Progenitor cell of endocrine pancreas (in vitro differentiated cells): Measurements from ENCODE around the gene DCTN2. TPM values are rescaled to one million over a fixed set of nuclear protein-coding genes. Genes with fewer than 3 reads are reported as not detected.
A peak's percentile ranks its signal among the peaks of the same experiment; 100 is the strongest.
"Not testable (repeated sequence)": the region's sequence is repeated elsewhere in the genome, so short reads cannot be mapped to it uniquely, and the experiment has no call there.

ENCODE experiments used
- DNase-seq: peaks from one replicate; pipeline ENCODE4 v3.0.0; 2021; ENCODE audit warnings: low spot score; ENCODE audit not compliant: unreplicated experiment
- H3K27ac Mint-ChIP-seq: 2 replicates; pipeline ENCODE4 v1.8.0; 2021; ENCODE audit warnings: mild to moderate bottlenecking, moderate library complexity, mixed read lengths
- H3K27me3 Mint-ChIP-seq: 2 replicates; pipeline ENCODE4 v1.8.0; 2021; ENCODE audit warnings: mixed read lengths
- H3K36me3 Mint-ChIP-seq: 2 replicates; pipeline ENCODE4 v1.8.0; 2022; ENCODE audit warnings: mixed read lengths; ENCODE audit not compliant: insufficient read depth
- H3K4me1 Mint-ChIP-seq: 2 replicates; pipeline ENCODE4 v1.8.0; 2021; ENCODE audit warnings: low read depth, mixed read lengths
- H3K4me3 Mint-ChIP-seq: 2 replicates; pipeline ENCODE4 v1.8.0; 2021; ENCODE audit warnings: low read depth, mild to moderate bottlenecking, moderate library complexity, mixed read lengths
- H3K9me3 Mint-ChIP-seq: 2 replicates; pipeline ENCODE4 v1.8.0; 2021; ENCODE audit warnings: low read depth, mixed read lengths
- CTCF ChIP-seq: fragments of 200-600 bp; sonication (generic); IDR thresholded peaks from one replicate; pipeline ENCODE4 v1.5.0; 2021; ENCODE audit warnings: antibody characterized with exemption, mild to moderate bottlenecking; ENCODE audit not compliant: unreplicated experiment
- total RNA-seq: library from RNA; stranded (reverse); gene quantifications from 2 replicates; pipeline ENCODE4 v1.2.1, GENCODE V29; 2021

Gene DCTN2
- total RNA-seq, 1 donor from 2014 or later, result 144 TPM

- Mint-ChIP-seq H3K27ac (peak overlapping the region; percentile 100), H3K27me3 (no peaks in the 10 kb centered on the region), H3K4me3 (peak overlapping the region; percentile 98), H3K36me3 (peaks cover 19% of the 10 kb centered on the region), H3K4me1 (peaks cover 32% of the 10 kb centered on the region), H3K9me3 (no peaks in the 10 kb centered on the region)
- no peak for DNase-seq
- no peak for TF ChIP-seq CTCF
Measured at GRCh38 chr12:57518920-57519795, 27.8 kb downstream of the DCTN2 start.

DNA sequence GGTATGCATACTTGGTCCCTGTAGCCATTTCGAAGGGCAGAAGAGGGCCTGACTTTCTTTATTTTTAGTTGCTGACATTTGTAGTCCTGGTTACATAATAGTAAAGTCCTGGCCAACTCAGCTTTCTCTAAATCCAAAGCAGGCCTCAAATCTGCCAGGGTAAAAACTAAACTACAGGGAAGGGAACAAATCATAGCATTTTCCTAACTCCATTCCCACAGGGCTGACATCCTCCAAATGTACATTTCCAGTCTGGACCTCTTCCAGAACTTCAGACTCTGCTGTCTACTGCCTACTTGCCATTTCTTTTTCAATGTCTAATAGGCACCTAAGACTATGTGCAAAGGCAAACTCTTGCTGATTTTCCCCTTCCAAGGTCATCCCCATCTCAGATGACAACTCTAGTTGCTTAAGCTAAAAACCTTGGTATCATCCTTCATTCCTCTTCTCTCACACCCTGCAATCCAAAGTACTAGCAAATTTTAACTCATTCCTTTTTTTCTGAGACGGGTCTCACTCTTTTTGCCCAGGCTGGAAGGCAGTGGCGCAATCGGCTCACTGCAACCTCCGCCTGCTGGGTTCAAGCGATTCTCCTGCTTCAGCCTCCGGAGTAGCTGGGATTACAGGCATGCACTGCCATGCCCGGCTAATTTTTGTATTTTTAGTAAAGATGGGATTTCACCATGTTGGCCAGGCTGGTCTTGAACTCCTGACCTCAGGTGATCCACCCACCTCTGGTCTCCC, 28.6 kb downstream of the DCTN2 start:
- Mint-ChIP-seq H3K27me3 (no peaks in the 10 kb centered on the region), H3K9me3 (no peaks in the 10 kb centered on the region), H3K4me3 (peak overlapping the region; percentile 98), H3K36me3 (peaks cover 19% of the 10 kb centered on the region), H3K27ac (peak overlapping the region; percentile 58), H3K4me1 (peaks cover 24% of the 10 kb centered on the region)
- no peak for TF ChIP-seq CTCF
- no peak for DNase-seq

DNA sequence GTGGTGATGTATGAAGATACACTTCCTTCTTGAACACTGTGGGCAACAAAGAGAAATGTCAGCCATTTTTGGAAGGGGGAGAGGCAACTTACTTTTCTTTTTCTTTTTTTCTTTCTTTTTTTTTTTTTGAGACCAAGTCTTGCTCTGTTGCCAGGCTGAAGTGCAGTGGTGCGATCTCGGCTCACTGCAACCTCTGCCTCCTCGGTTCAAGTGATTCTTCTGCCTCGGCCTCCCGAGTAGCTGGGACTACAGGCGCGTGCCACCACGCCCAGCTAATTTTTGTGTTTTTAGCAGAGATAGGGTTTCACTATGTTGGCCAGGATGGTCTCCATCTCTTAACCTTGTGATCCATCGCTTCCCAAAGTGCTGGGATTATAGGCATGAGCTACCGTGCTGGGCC, 29.3 kb downstream of the DCTN2 start:
- not testable (repeated sequence) for H3K27me3 Mint-ChIP-seq, H3K9me3 Mint-ChIP-seq, DNase-seq, H3K4me3 Mint-ChIP-seq
- H3K27ac Mint-ChIP-seq, result peak overlapping the region; percentile 58
- peaks cover 20% of the 10 kb centered on the region for H3K4me1 Mint-ChIP-seq
- H3K36me3 Mint-ChIP-seq, result peaks cover 25% of the 10 kb centered on the region

- no peak for DNase-seq
- Mint-ChIP-seq H3K27me3 (no peaks in the 10 kb centered on the region), H3K36me3 (peaks cover 30% of the 10 kb centered on the region), H3K4me1 (peaks cover 20% of the 10 kb centered on the region), H3K4me3 (no peak overlapping the region), H3K27ac (peak overlapping the region; percentile 58), H3K9me3 (no peaks in the 10 kb centered on the region)
- no peak for TF ChIP-seq CTCF
Measured at GRCh38 chr12:57517187-57517586, 29.8 kb downstream of the DCTN2 start.

DNA sequence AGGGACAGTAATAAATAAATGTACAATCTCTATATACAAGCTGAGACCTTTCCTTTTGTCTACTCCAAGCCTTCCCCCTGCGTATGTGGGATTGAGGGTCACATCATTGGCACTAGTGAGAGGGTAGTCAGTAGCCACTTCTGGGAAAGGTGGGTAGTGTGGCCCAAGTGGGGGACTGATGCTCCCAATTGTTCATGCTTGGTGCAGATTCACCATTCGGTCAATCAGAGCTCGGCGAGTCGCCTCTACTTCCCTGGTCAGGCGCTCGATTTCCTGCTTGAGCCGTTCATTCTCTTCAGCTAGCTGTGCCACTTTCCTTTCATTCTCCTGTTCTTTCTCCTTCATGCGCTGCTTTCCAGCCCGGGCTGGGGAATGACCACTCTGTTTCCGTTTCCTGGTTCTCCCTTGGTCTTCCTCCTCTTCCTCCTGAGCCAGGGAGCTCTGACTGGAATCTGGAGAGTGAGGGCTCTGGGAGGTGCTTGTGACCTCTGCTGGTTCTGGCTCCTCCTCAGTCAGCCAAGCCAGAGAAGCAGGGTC, 30.3 kb downstream of the DCTN2 start:
- DNase-seq, result no peak
- Mint-ChIP-seq H3K27me3 (no peaks in the 10 kb centered on the region), H3K4me3 (no peak overlapping the region), H3K4me1 (peaks cover 18% of the 10 kb centered on the region), H3K27ac (peak overlapping the region; percentile 78), H3K36me3 (peaks cover 30% of the 10 kb centered on the region), H3K9me3 (no peaks in the 10 kb centered on the region)
- TF ChIP-seq CTCF, result no peak
